ENCODE measurements around the gene CPSF2. TPM values are rescaled to one million over a fixed set of nuclear protein-coding genes. Genes with fewer than 3 reads are reported as not detected.

The CPSF2 gene
- total and polyA plus RNA-seq, 12 donors = 4.3 to 70.4 (median 42.6) TPM

GRCh38 chr14:92153581-92153980 is 31.8 kb downstream of the CPSF2 start:
- peak in 3 of 7 donors; percentile 13 to 32 (median 28) for DNase-seq
- Histone ChIP-seq H3K4me1 (replicated peaks in 1 of 2) (peaks cover 9 to 16% of the 10 kb centered on the region in 2 donors), H3K36me3 (replicated peaks in 1 of 2) (peaks cover 0 to 28% of the 10 kb centered on the region in 2 donors), H3K4me3 (no peak overlapping the region), H3K27me3 (no peaks in the 10 kb centered on the region), H3K9me3 (replicated peaks in 1 of 3) (no peaks in the 10 kb centered on the region), H3K27ac (peak overlapping the region in 4 of 5 donors; percentile 44 to 65 (median 58))
- WGBS, 4 donors = 50 to 64% (median 60%) methylated on average over 1 of the region's 1 CpG
- intact Hi-C loops (cut with DNase I) = no loop called here
- no peak for TF ChIP-seq CTCF (IDR thresholded peaks at IDR 0.05)

GRCh38 chr14:92154283-92154942 is 32.6 kb downstream of the CPSF2 start:
- Histone ChIP-seq H3K9me3 (replicated peaks in 1 of 3) (no peaks in the 10 kb centered on the region), H3K4me3 (no peak overlapping the region), H3K27ac (peak overlapping the region in 4 of 5 donors; percentile 43 to 65 (median 58)), H3K36me3 (replicated peaks in 1 of 2) (peaks cover 0 to 36% of the 10 kb centered on the region in 2 donors), H3K27me3 (no peaks in the 10 kb centered on the region), H3K4me1 (replicated peaks in 1 of 2) (peaks cover 9 to 16% of the 10 kb centered on the region in 2 donors)
- no peak for DNase-seq
- no peak for TF ChIP-seq CTCF (IDR thresholded peaks at IDR 0.05)
- no peak for TF ChIP-seq POLR2A (IDR thresholded peaks at IDR 0.05)
- intact Hi-C loops (cut with DNase I) = no loop called here
- WGBS, 4 donors = 34 to 43% (median 40%) methylated on average over 3 of the region's 3 CpGs

- H3K4me1 ChIP-seq (replicated peaks in 1 of 2) = peaks cover 12 to 15% of the 10 kb centered on the region in 2 donors
- no peak for TF ChIP-seq POLR2A (IDR thresholded peaks at IDR 0.05)
- TF ChIP-seq CTCF (IDR thresholded peaks at IDR 0.05) = no peak
- 36 to 46% (median 37%) methylated on average over 4 of the region's 4 CpGs for WGBS, 4 donors
- no peaks in the 10 kb centered on the region for H3K27me3 ChIP-seq
- H3K27ac ChIP-seq = peak overlapping the region in 4 of 5 donors; percentile 7 to 78 (median 60)
- peak in 5 of 7 donors; percentile 53 to 68 (median 64) for DNase-seq
- no peak overlapping the region for H3K4me3 ChIP-seq
- intact Hi-C loops (cut with DNase I) = no loop called here
- H3K9me3 ChIP-seq (replicated peaks in 1 of 3) = no peaks in the 10 kb centered on the region
- H3K36me3 ChIP-seq (replicated peaks in 1 of 2) = peaks cover 0 to 61% of the 10 kb centered on the region in 2 donors
Measured at GRCh38 chr14:92160619-92161018, 38.9 kb downstream of the CPSF2 start.

- intact Hi-C loops (cut with DNase I) = no loop called here
- DNase-seq = no peak
- Histone ChIP-seq H3K36me3 (replicated peaks in 1 of 2) (peaks cover 0 to 52% of the 10 kb centered on the region in 2 donors), H3K9me3 (replicated peaks in 1 of 3) (no peaks in the 10 kb centered on the region), H3K27ac (peak overlapping the region in 1 of 5 donors; percentile 74), H3K4me3 (no peak overlapping the region), H3K4me1 (replicated peaks in 1 of 2) (peaks cover 12 to 15% of the 10 kb centered on the region in 2 donors), H3K27me3 (no peaks in the 10 kb centered on the region)
- WGBS, 4 donors = 70 to 77% (median 74%) methylated on average over 3 of the region's 3 CpGs
- TF ChIP-seq POLR2A (IDR thresholded peaks at IDR 0.05) = no peak
- no peak for TF ChIP-seq CTCF (IDR thresholded peaks at IDR 0.05)
Measured at GRCh38 chr14:92161521-92161920, 39.8 kb downstream of the CPSF2 start.
